Thyroid gland (tissue), 4 donors: Measurements from ENCODE around the gene NAALADL2.

Experiments
- CTCF ChIP-seq, 6 experiments: fragments of 200-600 bp in 3 of 6; fragments of 450-650 bp in 3 of 6; sonication (generic) in 3 of 6; IDR thresholded peaks; one replicate each; pipeline ENCODE4 v1.5.1; 2016 to 2019; ENCODE audit warnings: antibody characterized with exemption in 6 of 6, mild to moderate bottlenecking in 2 of 6, inconsistent platforms in 1 of 6, moderate library complexity in 1 of 6
- POLR2A ChIP-seq, 2 donors: fragments of 450-650 bp; IDR thresholded peaks; one replicate each; pipeline ENCODE4 v1.6.1; 2017; ENCODE audit warnings: antibody characterized with exemption in 2 of 2, mild to moderate bottlenecking in 2 of 2, moderate library complexity in 1 of 2

GRCh38 chr3:175150812-175151401 is 291.8 kb downstream of the NAALADL2 start:
- TF ChIP-seq CTCF (IDR thresholded peaks at IDR 0.05) (no peak), POLR2A (IDR thresholded peaks at IDR 0.05) (no peak)
